Activated CD8-positive, alpha-beta memory T cell treated with anti-CD3 and anti-CD28 coated beads for 4 hours (primary cell): ENCODE results near the gene TMPRSS11A.

Source experiments
- DNase-seq, 2 donors: peaks; one replicate each; pipeline ENCODE4 v3.0.0-alpha.2; 2020; ENCODE audit warnings: low read depth in 2 of 2

Gene TMPRSS11A

DNA sequence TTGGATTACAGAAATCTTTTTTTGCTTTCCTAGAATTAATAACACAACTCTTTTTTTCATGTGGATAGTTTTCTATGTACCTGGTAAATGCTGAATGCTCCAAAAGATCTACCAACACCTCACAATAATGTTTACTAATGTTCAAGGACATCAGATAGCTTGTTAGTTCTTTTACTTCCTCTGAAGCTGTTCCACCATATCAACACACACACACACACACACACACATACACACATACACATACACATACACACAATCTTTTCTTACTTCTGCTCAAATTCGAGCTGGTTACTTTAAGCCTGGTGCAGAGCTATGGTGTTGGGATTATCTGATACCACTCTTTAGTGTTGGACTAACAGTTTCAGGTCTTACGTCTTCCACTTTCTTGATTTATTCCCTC lies 51.2 kb downstream of the TMPRSS11A start:
- no peak for DNase-seq

DNA sequence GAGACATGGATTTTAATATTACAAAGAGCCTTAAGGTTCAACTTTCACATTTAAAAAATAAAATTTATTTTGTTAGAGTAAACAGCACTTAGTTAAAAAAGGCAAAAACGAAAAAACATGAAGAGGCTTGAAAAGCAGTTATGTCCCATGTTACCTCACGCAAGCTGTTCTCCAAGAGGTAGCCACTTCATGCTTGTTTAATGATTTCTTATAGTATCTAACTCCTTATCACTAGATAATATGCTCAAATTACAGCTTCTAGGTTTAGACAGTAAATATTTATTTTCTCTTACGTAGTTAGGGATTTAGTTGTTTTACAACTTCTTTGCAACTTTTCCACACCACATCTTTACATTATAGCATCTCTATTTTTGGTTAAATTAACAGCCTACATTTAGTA lies 51.7 kb downstream of the TMPRSS11A start:
- DNase-seq: no peak

DNA sequence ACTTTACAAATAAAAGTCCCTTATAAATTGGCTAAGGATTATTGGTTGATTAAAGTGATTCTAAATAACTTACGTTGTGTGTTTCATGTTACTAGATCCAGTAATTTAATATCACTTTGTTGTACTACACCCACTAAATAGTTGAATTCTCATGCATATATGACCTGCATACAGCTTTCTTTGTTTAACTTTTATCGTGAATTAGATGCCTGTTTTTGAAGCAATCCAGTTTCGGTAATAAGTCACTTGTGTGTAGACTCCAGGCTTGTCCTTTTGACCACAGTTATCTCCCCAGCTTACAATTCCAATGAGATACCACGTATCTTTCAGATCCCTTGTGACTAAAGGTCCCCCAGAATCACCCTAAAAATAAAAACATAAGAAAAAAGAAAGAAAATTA lies 52.2 kb downstream of the TMPRSS11A start:
- no peak for DNase-seq

DNA sequence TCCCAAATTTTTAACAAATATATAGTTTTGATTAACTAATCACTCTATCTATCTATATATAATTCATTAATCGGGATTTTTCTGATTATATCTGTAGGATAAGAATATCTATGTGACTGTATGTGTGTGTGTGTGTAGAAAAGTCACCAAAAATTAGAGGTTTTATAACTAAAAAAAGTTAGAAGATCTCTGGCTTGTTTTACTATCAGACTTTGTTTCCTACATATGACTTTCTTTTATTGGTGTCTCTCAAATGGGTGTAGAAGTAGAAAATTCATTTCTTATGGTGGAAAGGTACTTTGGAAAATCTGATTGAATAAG lies 52.7 kb downstream of the TMPRSS11A start:
- no peak for DNase-seq

DNA sequence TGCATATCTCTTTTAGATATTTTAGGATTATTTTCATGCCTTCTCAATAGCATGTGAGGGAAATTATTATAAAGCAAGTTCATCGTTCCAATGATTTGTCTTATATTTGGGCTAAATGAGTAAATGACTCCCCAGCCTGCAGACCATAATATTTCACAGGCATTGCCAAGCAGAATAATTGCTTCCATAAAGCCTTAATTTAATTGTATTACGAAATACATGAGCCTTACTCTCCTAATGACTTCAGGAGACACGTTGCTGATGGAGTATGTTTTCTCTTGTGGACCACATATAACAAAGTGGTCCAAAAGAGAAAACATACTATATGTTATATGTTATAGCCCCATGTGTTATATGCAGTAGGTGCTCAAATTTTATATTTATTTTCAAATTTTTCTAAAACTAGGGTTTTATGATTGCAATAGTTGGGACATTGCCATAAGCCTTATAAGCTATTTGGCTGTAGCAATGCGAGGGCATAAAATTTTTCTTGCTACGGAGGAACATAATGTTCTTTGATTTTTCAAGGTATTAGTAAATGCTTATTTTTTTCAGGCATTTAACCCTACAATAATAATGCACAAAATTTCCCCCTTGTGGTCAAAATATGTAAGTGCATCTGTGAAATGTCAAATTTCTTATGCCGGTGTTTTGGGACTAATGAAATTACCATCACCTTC lies 53.2 kb downstream of the TMPRSS11A start:
- no peak for DNase-seq

DNA sequence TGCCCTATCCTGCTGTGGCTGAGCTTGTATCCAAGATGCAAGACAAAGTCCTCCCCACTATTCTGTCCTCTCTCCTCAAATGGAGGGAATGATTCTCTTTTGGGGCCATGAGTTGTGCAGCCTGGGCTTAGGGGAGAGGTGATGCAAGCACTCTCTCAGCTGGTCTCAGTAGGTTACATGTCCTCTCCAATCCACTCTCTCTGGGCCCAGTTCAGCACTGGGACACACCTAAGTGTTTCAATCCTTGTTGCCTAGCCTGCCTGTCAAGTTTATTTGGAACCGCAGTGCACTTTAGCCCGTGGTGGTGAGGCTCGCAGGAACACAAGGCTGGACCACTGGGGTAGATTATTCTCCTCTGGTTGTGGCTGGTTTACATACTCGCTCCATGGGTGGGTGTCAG lies 55.6 kb downstream of the TMPRSS11A start:
- no peak for DNase-seq

DNA sequence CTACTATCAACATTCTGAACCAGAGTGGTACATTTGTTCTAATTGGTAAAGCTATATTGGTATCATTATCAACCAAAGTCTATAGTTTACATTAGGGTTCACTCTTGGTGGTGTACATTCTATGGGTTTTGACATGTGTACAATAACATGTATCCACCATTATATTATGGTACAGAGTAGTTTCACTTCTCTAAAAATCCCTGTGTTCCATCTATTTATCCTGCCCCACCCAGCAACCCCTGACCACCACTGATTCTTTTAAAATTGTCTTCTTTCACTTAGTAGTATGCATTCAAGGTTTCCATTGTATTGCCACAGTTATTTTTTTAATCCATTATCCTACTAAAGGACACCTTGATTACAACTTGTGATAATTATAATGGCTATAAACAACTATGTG lies 64.2 kb downstream of the TMPRSS11A start:
- DNase-seq: no peak

DNA sequence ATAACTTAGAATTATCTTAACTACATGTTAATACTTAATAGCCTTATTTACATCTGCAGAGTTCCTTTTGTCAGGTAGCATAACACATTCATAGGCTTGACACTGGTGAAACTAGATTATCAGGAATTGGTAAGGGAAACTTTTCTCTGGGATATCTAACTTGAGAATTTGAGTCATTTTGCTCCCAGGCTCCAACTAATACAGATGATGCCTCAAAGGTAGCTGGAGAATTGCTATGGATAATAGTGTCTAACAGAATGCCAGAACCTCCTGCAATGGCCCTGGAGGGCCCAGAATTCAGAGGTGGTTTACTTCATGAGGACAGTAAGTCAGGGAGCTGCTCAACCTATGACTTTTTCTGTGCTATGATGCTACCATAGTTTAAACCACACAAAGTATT lies 65.6 kb downstream of the TMPRSS11A start:
- DNase-seq: no peak

DNA sequence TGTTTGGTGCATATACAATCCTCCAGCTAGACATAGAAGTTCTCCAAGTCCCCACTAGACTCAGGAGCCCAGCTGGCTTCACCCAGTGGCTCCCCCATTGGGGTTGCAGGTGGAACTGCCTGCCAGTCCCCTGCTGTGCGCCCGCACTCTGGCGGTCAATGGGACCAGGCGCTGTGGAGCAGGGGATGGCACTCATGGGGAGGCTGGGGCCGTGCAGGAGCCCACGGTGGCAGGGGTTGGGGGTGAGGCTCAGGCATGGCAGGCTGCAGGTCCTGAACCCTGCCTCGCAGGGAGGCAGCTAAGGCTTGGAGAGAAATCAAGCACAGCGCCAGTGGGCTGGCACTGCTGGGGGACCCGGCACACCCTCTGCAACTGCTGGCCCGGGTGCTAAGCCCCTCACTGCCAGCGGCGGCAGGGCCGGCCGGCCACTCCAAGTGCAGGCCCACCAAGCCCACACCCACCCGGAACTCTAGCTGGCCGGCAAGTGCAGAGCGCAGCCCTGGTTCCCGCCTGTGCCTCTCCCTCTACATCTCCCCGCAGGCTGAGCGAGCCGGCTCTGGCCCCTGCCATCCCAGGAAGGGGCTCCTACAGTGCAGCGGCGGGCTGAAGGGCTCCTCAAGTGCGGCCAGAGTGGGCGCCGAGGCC lies 66.8 kb downstream of the TMPRSS11A start:
- DNase-seq: no peak

DNA sequence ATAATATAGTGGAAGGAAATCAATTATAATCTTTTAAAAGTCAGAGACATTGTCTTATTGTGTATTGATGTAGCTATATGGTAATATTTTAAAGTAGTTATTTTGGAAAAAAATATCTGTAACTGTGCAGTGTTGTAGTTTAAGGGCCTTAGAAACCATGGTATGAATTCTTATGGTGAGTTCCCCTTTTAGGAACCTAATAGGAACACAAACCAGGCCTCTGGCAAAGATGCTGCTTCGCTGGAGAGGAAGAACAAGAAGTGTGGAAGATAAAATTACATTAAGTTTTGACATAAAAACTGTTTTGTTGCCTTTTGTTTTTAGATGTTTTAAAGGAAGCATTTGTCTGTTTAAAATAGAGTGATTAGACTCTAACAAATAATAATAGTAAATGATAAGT lies 68.6 kb downstream of the TMPRSS11A start:
- no peak for DNase-seq

DNA sequence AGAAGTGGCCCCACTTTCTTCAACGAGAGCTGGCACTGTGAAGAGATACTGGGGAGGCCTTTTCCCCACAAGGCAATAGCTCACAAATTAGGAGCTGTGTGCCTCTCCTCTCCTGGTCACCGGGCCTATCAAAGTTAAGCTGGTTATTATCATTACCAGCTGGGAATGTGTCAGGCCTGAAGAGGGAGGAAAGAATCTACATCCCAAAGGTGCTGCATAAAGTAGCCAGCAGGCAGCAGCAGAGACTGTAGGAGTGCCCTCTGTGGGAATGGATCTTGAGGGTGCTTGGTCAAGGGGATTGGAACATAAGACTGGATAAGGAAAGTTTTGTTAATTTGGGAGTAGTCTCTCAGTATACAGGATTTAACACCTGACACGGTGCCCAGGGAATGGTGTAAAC lies 70.4 kb downstream of the TMPRSS11A start:
- DNase-seq: no peak

DNA sequence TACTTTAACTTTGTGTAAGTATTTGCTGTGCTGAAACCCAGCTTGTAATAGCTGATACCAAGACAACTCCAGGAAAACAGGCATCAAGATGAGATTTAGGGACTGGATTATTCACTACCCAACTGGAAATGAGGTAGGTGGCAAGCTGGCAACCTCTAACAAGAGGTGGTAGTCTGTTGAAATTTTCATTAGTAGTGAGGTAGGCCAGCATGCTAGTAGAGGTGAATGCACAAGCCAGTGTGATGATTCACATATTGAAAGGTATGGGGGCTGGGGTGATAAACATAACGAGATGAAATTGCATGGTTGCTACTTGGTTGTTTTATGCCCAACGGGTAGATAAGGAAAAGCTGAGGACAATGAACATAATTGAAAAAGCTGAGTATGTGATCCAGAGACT lies 71.0 kb downstream of the TMPRSS11A start:
- no peak for DNase-seq

DNA sequence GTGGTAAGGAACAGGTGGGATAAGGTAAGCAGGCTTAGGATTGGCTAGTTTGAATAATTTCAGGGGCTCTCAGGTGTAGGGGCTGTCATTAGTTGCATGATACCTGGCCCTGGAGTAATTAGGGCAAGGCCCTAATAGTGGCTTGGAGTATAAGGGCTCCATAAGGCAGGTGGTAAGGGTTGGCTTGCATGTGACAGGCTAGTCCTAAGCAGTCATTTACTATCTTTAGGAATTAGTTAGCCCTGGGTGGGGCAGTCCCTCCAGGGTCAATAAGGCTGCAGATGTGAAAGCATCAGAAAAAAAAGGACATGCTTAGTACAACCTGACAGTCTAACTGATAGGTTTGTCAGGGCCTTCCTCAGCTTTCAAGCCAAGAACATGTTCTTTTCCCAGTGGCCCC lies 71.6 kb downstream of the TMPRSS11A start:
- no peak for DNase-seq

DNA sequence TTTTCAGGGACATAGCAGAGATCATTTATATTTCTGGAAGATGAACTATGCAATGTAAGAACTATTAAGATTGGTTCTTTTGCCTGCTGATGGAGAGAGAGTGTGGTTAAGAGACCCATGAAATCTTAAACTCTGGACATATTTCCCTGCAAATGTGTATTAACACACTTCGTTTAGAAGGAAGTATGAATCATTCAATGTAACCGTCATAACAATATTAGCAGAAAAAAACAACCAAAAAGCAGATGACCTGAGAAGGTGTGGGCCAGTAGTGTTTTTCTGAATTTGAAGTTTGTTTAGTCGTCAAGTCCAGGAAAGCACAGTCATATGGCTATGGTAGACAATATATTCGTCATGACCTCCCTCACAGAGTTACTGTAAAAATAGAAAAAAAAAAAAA lies 77.0 kb downstream of the TMPRSS11A start:
- no peak for DNase-seq

DNA sequence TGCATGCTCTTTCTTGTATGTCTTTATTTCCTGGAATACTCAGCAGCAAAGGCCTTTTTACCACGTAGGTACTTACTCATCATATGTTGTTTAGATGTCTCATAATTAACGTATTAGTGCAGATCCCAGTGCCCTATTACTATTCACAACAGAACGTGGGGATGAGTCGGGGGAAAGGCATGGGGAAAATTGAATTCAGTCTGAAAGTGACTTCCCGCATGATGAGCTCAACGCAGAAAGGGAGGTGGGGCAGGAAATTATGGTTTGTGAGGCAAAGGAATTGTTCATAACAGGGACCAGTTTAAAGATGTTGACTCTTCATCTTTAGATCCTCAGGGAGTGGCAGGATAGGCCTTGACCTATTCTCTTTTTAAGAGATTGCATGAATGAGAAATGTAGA lies 77.5 kb downstream of the TMPRSS11A start:
- no peak for DNase-seq

DNA sequence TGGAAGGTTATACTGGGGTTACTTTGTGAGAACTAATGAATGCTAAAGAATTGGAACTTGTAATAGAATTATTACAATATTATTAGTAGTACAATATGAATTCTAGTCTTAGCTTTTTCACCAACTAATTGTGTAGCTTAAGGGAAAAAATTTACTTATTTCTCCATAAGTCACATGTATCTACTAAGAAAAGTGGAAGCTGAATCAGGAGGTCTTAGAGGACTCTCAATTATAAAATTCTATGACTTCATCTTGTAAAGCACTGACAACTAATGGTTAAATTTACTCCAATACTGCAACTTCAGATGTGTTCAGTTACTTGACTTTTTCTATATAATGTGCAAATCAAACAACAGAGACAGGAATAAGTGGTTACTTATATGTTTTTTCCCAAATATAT lies 78.6 kb downstream of the TMPRSS11A start:
- no peak for DNase-seq

DNA sequence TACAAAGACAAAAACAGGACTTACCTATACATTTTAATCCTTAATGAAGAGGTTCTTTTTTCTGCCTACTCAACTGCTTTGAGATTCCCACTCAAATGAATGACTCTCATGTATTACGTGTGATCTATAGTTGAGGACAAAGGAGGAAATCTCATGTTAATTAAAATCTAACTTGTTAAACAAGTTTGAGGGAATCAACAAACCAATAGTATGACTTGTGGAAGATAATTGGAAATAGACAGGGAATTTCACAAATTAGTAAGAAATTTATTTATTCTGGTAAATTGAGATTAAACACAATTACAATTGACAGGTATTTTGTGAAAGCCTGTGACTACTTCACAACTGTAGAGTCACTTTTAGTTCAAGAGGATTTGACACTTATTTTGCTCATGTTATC lies 79.4 kb downstream of the TMPRSS11A start, which contains the start of gene TMPRSS11D:
Gene TMPRSS11D, minus strand, starts transcription at position 101 of the 400 bp plus-strand sequence. Its CDS starts 69 bp downstream, at position 32.
- DNase-seq: no peak

DNA sequence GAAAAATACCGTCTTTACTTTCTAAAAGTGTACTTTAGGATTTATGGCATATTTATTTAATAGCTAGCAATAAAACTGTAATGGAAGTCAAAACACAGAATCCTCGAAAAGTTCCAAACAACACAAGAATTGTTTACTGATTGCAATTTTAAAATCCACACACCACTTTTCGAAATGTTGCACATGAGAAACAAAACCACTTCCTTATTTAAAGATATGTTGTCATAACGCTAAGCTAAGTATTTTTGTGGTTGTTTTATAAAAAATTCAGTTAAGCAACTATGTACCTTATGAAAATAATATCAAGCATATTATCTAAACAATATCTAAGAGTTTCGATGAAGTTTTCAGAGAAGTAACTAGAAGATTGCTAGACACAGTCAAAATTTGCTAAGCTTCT lies 79.8 kb downstream of the TMPRSS11A start:
- no peak for DNase-seq

DNA sequence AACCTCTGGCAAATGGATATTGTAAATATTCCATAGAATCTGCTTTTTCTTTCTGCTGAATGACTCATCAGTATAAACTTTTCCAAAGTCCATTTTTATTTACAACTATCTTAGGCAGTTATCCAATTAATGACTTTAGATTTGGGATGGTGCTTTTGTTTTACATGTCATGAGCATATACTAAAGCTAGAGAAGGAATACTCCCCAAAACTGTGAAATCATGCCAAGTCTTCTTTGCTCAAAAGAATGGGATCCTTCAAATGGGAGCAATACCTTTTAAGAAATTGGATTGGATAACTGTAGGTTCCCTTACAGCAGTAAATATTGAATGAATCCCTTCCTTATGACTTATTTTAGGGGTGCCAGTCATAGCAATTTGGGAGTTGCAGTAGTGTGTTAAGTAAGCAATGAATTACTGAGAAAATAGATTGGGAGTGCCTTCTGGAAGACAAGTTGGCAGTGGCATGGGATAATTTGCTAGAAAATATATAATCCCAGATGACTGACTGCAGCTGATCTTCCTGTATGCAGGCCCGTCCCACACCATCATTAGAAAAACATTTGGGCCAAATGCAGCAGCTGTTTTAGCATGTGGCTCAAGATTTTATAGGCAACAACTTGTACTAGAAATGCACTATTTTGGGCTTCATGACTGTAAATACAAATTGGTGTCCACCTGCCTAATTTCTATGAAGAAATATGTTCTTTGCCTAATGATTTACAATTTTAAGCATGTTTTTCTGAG lies 82.3 kb downstream of the TMPRSS11A start:
- DNase-seq: no peak

DNA sequence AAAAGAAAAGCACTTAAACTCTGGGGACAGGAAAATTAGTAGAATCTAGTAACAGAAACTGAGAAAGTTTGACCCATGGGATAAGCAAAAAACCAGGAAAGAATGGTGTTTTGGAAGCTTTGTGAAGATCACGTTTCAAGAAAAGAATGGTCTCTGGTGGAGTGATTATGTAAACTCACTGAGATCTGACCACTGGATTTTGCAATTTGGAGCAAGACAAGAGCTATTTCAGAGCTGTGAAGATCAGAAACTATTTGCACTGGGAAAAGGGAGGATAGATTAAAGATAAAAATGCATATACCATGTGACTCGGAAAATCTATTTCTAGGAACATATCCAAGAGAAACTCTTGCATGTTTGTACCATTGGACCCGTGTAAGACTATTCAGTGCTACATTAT lies 83.8 kb downstream of the TMPRSS11A start:
- DNase-seq: no peak

DNA sequence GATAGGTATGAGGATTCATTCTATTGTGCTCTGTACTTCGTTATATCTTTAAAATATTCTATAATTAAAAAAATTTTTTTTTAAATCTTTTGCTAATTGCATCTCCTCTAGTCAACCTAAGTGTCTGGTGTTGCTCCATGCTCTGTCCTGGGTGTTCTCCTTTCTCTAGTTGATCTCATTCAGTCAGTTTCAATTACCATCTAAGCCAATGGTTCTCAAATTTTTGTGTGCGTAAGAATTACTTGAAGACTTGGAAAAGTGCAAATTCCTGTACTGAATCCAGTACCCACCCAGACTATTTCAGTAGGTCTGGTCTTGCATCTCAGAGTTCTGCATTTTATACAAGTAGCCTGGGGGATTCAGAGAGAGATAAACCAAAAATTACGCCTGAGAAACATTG lies 86.2 kb downstream of the TMPRSS11A start:
- DNase-seq: no peak

DNA sequence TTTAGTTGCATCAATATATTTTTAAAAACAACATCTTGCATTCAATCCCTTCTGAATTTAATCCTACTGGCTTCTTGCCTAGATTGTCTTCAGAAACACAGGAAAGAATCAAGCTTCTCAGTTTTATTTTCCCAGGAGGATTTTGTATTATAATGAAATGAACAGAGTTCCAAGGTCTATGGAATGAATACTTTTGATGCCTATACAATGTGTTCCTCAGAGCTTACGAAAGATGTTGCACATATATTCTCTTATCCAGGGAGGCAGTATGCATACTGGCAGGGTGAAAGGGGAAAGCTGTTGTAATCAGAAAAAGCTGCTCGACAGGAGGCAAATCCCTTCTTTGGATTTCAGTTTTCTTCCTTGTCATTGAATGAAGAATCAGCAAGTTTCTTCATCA lies 88.3 kb downstream of the TMPRSS11A start:
- DNase-seq: no peak

DNA sequence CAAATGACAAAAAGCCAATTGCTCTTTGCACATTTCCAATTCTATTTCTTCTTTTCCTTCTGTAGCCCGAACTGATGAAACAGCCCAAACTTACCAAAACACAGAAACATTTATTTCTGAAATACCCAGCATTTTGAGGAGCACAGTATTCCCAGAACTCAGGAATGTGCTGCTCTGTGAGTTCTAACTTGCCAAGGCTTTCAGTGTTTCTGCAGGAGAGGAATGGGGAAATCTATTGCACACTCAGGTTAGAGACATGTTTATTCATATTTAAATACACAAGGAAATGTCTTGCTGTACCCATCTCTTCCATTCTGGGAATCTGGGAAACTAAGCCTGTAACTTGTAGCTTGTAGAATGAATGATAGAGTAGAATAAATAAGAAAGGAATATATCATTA lies 90.2 kb downstream of the TMPRSS11A start:
- no peak for DNase-seq
